GM23338 (cell line): ENCODE data around the gene LPIN1. TPM values are rescaled to one million over a fixed set of nuclear protein-coding genes. Genes with fewer than 3 reads are reported as not detected.

Experiments
- ATAC-seq: fragments of 200-7000 bp; cut with Tn5 transposase; 3 replicates; pipeline ENCODE4 v1.9.1; 2020
- DNase-seq: peaks from one replicate; pipeline ENCODE4 v3.0.0-alpha.2; 2015; ENCODE audit warnings: low spot score
- H2AFZ ChIP-seq: fragments of 200-600 bp; sonication (generic); 2 replicates; pipeline ENCODE4 v1.8.0; 2016; ENCODE audit warnings: antibody characterized with exemption, mild to moderate bottlenecking, moderate library complexity
- H3F3A ChIP-seq: fragments of 200-600 bp; sonication (generic); replicated peaks from 2 replicates; pipeline ENCODE4 v1.8.0; 2017; ENCODE audit warnings: antibody characterized with exemption, mixed run types, low read depth
- H3K27ac ChIP-seq: fragments of 200-600 bp; sonication (generic); 2 replicates; pipeline ENCODE4 v1.6.1; 2016; ENCODE audit warnings: low read depth
- H3K27me3 ChIP-seq: fragments of 200-600 bp; sonication (generic); 2 replicates; pipeline ENCODE4 v1.8.0; 2016; ENCODE audit warnings: mild to moderate bottlenecking, mixed run types, moderate library complexity; ENCODE audit not compliant: insufficient read depth
- H3K36me3 ChIP-seq: fragments of 200-600 bp; sonication (generic); 2 replicates; pipeline ENCODE4 v1.8.0; 2016; ENCODE audit warnings: mild to moderate bottlenecking; ENCODE audit not compliant: insufficient read depth
- H3K4me1 ChIP-seq: fragments of 200-600 bp; sonication (generic); 2 replicates; pipeline ENCODE4 v1.8.0; 2016; ENCODE audit warnings: mild to moderate bottlenecking, moderate library complexity; ENCODE audit not compliant: insufficient read depth
- H3K4me2 ChIP-seq: fragments of 200-600 bp; sonication (generic); 2 replicates; pipeline ENCODE4 v1.7.1; 2017; ENCODE audit warnings: mixed run types
- H3K4me3 ChIP-seq: fragments of 200-600 bp; sonication (generic); 2 replicates; pipeline ENCODE4 v1.6.1; 2016; ENCODE audit warnings: mixed run types
- H3K79me2 ChIP-seq: fragments of 200-600 bp; sonication (generic); replicated peaks from 2 replicates; pipeline ENCODE4 v1.8.0; 2017; ENCODE audit warnings: mild to moderate bottlenecking; ENCODE audit not compliant: insufficient read depth
- H3K9me2 ChIP-seq: fragments of 200-600 bp; sonication (generic); 2 replicates; pipeline ENCODE4 v1.8.0; 2017; ENCODE audit not compliant: insufficient read depth
- H4K20me1 ChIP-seq: fragments of 200-600 bp; sonication (generic); replicated peaks from 2 replicates; pipeline ENCODE4 v1.8.0; 2017; ENCODE audit warnings: mild to moderate bottlenecking; ENCODE audit not compliant: insufficient read depth
- H3K27ac Mint-ChIP-seq: 2 replicates; pipeline ENCODE4 v1.8.0; 2020; ENCODE audit warnings: inconsistent platforms, mild to moderate bottlenecking, moderate library complexity, mixed read lengths
- H3K27me3 Mint-ChIP-seq: 3 replicates; pipeline ENCODE4 v1.8.0; 2022; ENCODE audit warnings: low read depth, mild to moderate bottlenecking, moderate library complexity, mixed read lengths, inconsistent platforms; ENCODE audit not compliant: insufficient read depth, poor library complexity
- H3K36me3 Mint-ChIP-seq: 3 replicates; pipeline ENCODE4 v1.8.0; 2021; ENCODE audit warnings: low read depth, mild to moderate bottlenecking, inconsistent platforms, moderate library complexity, mixed read lengths
- H3K4me1 Mint-ChIP-seq: 3 replicates; pipeline ENCODE4 v1.8.0; 2020; ENCODE audit warnings: mild to moderate bottlenecking, inconsistent platforms, mixed read lengths
- H3K4me3 Mint-ChIP-seq: 3 replicates; pipeline ENCODE4 v1.8.0; 2021; ENCODE audit warnings: moderate library complexity, mild to moderate bottlenecking, inconsistent platforms, mixed read lengths
- H3K9me3 Mint-ChIP-seq: 3 replicates; pipeline ENCODE4 v1.8.0; 2020; ENCODE audit warnings: moderate library complexity, mild to moderate bottlenecking, inconsistent platforms, mixed read lengths
- CREB1 ChIP-seq: fragments of 250-450 bp; sonication (Bioruptor Pico); IDR thresholded peaks from 2 replicates; pipeline ENCODE4 v1.5.0; 2020; ENCODE audit warnings: low read depth, mild to moderate bottlenecking, moderate library complexity
- CTCF ChIP-seq, 2 experiments: fragments of 200-600 bp in 1 of 2; sonication (generic) in 1 of 2; conservative IDR thresholded peaks; 2 replicates each; pipeline versions ENCODE4 v1.5.1 to v1.6.1; 2016 to 2017; ENCODE audit warnings: antibody characterized with exemption in 2 of 2, low read depth in 2 of 2, mild to moderate bottlenecking in 2 of 2, moderate library complexity in 1 of 2
- ETS1 ChIP-seq: IDR thresholded peaks from 2 replicates; pipeline ENCODE4 v1.6.1; 2016; ENCODE audit warnings: antibody characterized with exemption
- EZH2 ChIP-seq: fragments of 200-600 bp; sonication (generic); IDR thresholded peaks from one replicate; pipeline ENCODE4 v1.8.0; 2017; ENCODE audit warnings: antibody characterized with exemption, mild to moderate bottlenecking, low read depth; ENCODE audit not compliant: unreplicated experiment
- JUNB ChIP-seq: IDR thresholded peaks from one replicate; pipeline ENCODE4 v1.6.1; 2016; ENCODE audit warnings: antibody characterized with exemption; ENCODE audit not compliant: unreplicated experiment
- NANOG ChIP-seq: IDR thresholded peaks from 2 replicates; pipeline ENCODE4 v1.6.1; 2016; ENCODE audit warnings: antibody characterized with exemption, borderline replicate concordance
- POLR2AphosphoS5 ChIP-seq: IDR thresholded peaks from 2 replicates; pipeline ENCODE4 v1.6.1; 2016; ENCODE audit warnings: antibody characterized with exemption, low read depth
- REST ChIP-seq: IDR thresholded peaks from one replicate; pipeline ENCODE4 v1.6.1; 2018; ENCODE audit warnings: antibody characterized with exemption; ENCODE audit not compliant: unreplicated experiment
- STAT1 ChIP-seq: IDR thresholded peaks from one replicate; pipeline ENCODE4 v1.6.1; 2016; ENCODE audit warnings: antibody characterized with exemption; ENCODE audit not compliant: unreplicated experiment
- ZNF114 ChIP-seq: fragments of 250-450 bp; sonication (Bioruptor Pico); IDR thresholded peaks from 2 replicates; pipeline ENCODE4 v1.5.0; 2020; ENCODE audit warnings: mild to moderate bottlenecking, moderate library complexity
- ZNF331 ChIP-seq: fragments of 250-450 bp; sonication (Bioruptor Pico); IDR thresholded peaks from 2 replicates; pipeline ENCODE4 v1.5.0; 2020; ENCODE audit warnings: low read depth, mild to moderate bottlenecking, moderate library complexity
- polyA plus RNA-seq: library from polyadenylated mRNA; unstranded; fragments of >200 nt; fragmentation: Nextera tagmentation; extraction: Ambion mirVana; gene quantifications from 2 replicates; pipeline ENCODE4 v1.2.1, GENCODE V29; 2016
- total RNA-seq: library from RNA; depleted of rRNA; stranded (reverse); fragments of >200 nt; shearing (Covaris generic); gene quantifications from 2 replicates; pipeline ENCODE4 v1.2.3, GENCODE V29; 2014
- TF ChIP-seq, protein P1 (sequence below): fragments of 250-450 bp; sonication (Bioruptor Pico); IDR thresholded peaks from 2 replicates; pipeline ENCODE4 v1.5.0; 2020; ENCODE audit warnings: mild to moderate bottlenecking, moderate library complexity

The LPIN1 gene
- total and polyA plus RNA-seq, 2 experiments from 2014 or later: 4.4 to 9.5 TPM

- TF ChIP-seq, protein P1, sequence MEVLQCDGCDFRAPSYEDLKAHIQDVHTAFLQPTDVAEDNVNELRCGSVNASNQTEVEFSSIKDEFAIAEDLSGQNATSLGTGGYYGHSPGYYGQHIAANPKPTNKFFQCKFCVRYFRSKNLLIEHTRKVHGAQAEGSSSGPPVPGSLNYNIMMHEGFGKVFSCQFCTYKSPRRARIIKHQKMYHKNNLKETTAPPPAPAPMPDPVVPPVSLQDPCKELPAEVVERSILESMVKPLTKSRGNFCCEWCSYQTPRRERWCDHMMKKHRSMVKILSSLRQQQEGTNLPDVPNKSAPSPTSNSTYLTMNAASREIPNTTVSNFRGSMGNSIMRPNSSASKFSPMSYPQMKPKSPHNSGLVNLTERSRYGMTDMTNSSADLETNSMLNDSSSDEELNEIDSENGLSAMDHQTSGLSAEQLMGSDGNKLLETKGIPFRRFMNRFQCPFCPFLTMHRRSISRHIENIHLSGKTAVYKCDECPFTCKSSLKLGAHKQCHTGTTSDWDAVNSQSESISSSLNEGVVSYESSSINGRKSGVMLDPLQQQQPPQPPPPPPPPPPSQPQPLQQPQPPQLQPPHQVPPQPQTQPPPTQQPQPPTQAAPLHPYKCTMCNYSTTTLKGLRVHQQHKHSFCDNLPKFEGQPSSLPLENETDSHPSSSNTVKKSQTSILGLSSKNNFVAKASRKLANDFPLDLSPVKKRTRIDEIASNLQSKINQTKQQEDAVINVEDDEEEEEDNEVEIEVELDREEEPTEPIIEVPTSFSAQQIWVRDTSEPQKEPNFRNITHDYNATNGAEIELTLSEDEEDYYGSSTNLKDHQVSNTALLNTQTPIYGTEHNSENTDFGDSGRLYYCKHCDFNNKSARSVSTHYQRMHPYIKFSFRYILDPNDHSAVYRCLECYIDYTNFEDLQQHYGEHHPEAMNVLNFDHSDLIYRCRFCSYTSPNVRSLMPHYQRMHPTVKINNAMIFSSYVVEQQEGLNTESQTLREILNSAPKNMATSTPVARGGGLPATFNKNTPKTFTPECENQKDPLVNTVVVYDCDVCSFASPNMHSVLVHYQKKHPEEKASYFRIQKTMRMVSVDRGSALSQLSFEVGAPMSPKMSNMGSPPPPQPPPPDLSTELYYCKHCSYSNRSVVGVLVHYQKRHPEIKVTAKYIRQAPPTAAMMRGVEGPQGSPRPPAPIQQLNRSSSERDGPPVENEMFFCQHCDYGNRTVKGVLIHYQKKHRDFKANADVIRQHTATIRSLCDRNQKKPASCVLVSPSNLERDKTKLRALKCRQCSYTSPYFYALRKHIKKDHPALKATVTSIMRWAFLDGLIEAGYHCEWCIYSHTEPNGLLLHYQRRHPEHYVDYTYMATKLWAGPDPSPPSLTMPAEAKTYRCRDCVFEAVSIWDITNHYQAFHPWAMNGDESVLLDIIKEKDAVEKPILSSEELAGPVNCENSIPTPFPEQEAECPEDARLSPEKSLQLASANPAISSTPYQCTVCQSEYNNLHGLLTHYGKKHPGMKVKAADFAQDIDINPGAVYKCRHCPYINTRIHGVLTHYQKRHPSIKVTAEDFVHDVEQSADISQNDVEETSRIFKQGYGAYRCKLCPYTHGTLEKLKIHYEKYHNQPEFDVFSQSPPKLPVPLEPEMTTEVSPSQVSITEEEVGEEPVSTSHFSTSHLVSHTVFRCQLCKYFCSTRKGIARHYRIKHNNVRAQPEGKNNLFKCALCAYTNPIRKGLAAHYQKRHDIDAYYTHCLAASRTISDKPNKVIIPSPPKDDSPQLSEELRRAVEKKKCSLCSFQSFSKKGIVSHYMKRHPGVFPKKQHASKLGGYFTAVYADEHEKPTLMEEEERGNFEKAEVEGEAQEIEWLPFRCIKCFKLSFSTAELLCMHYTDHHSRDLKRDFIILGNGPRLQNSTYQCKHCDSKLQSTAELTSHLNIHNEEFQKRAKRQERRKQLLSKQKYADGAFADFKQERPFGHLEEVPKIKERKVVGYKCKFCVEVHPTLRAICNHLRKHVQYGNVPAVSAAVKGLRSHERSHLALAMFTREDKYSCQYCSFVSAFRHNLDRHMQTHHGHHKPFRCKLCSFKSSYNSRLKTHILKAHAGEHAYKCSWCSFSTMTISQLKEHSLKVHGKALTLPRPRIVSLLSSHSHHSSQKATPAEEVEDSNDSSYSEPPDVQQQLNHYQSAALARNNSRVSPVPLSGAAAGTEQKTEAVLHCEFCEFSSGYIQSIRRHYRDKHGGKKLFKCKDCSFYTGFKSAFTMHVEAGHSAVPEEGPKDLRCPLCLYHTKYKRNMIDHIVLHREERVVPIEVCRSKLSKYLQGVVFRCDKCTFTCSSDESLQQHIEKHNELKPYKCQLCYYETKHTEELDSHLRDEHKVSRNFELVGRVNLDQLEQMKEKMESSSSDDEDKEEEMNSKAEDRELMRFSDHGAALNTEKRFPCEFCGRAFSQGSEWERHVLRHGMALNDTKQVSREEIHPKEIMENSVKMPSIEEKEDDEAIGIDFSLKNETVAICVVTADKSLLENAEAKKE (CRISPR knock-in tag): no peak
- TF ChIP-seq ZNF331 (CRISPR knock-in tag): no peak
- TF ChIP-seq POLR2AphosphoS5: no peak
- TF ChIP-seq EZH2: no peak
- TF ChIP-seq JUNB: no peak
These were observed 15.6 kb downstream of the LPIN1 start (continued) for GRCh38 chr2:11762031-11762430.

GRCh38 chr2:11762799-11763461 lies 16.5 kb downstream of the LPIN1 start:
- no peaks in the 10 kb centered on the region for H3K79me2 ChIP-seq
- H3K4me2 ChIP-seq: no peak overlapping the region
- Mint-ChIP-seq H3K36me3 (peaks cover 59% of the 10 kb centered on the region), H3K27me3 (peaks cover 6% of the 10 kb centered on the region), H3K9me3 (peaks cover 27% of the 10 kb centered on the region), H3K4me1 (peaks cover 4% of the 10 kb centered on the region; the same call in 2 of the 3 replicates), H3K27ac (no peak overlapping the region), H3K4me3 (no peak overlapping the region)
- no peak for ATAC-seq
- H3K4me1 ChIP-seq: no peaks in the 10 kb centered on the region
- no peak overlapping the region for H2AFZ ChIP-seq
- H3K4me3 ChIP-seq: no peak overlapping the region
- H3K9me2 ChIP-seq: no peaks in the 10 kb centered on the region
- no peaks in the 10 kb centered on the region for H3K27me3 ChIP-seq
- no peaks in the 10 kb centered on the region for H4K20me1 ChIP-seq
- H3K27ac ChIP-seq: no peak overlapping the region
- DNase-seq: no peak
- no peaks in the 10 kb centered on the region for H3K36me3 ChIP-seq
- no peaks in the 10 kb centered on the region for H3F3A ChIP-seq
- TF ChIP-seq CREB1 (CRISPR knock-in tag): no peak
- no peak for TF ChIP-seq ZNF114
- no peak for TF ChIP-seq POLR2AphosphoS5
- TF ChIP-seq CTCF (conservative IDR thresholded peaks at IDR 0.05; ENCODE audit: low read depth in 2 of 2): no peak
- TF ChIP-seq NANOG: no peak
- TF ChIP-seq REST: no peak
- TF ChIP-seq STAT1: no peak
- no peak for TF ChIP-seq JUNB
- TF ChIP-seq ZNF331 (CRISPR knock-in tag): no peak
- TF ChIP-seq ETS1: no peak
